DOHH2 (cell line): ENCODE measurements around the gene STAM2.

ENCODE experiments used
- H3F3A ChIP-seq: fragments of 200-600 bp; sonication (generic), shearing (Covaris generic); 2 replicates; pipeline ENCODE4 v1.6.0; 2016; ENCODE audit warnings: antibody characterized with exemption, mild to moderate bottlenecking; ENCODE audit not compliant: control insufficient read depth, insufficient read depth
- H3K27ac ChIP-seq: fragments of 200-600 bp; sonication (generic); 2 replicates; pipeline ENCODE4 v1.5.1; 2014; ENCODE audit warnings: low read depth, mild to moderate bottlenecking, low read length, moderate library complexity
- H3K27me3 ChIP-seq: fragments of 200-600 bp; sonication (generic); 2 replicates; pipeline ENCODE4 v1.6.1; 2014; ENCODE audit warnings: mild to moderate bottlenecking, low read length, mixed read lengths; ENCODE audit not compliant: control insufficient read depth
- H3K36me3 ChIP-seq: fragments of 200-600 bp; sonication (generic); 2 replicates; pipeline ENCODE4 v1.6.1; 2014; ENCODE audit warnings: mild to moderate bottlenecking, low read length, moderate library complexity, mixed read lengths; ENCODE audit not compliant: control insufficient read depth
- H3K4me1 ChIP-seq: fragments of 200-600 bp; sonication (generic); 2 replicates; pipeline ENCODE4 v1.6.1; 2014; ENCODE audit warnings: mild to moderate bottlenecking, low read length, mixed read lengths; ENCODE audit not compliant: control insufficient read depth
- H3K4me2 ChIP-seq: fragments of 200-600 bp; sonication (generic); 2 replicates; pipeline ENCODE4 v1.6.0; 2014; ENCODE audit warnings: mild to moderate bottlenecking, low read length, moderate library complexity
- H3K4me3 ChIP-seq: fragments of 200-600 bp; sonication (generic); 2 replicates; pipeline ENCODE4 v1.5.1; 2014; ENCODE audit warnings: mild to moderate bottlenecking, low read length, mixed read lengths
- H3K79me2 ChIP-seq: fragments of 200-600 bp; sonication (generic); 2 replicates; pipeline ENCODE4 v1.6.1; 2014; ENCODE audit warnings: mild to moderate bottlenecking, low read length, mixed read lengths; ENCODE audit not compliant: control insufficient read depth
- H3K9me2 ChIP-seq: fragments of 200-600 bp; sonication (generic); replicated peaks from 2 replicates; pipeline ENCODE4 v1.6.1; 2014; ENCODE audit warnings: mild to moderate bottlenecking, low read length, mixed read lengths; ENCODE audit not compliant: control insufficient read depth
- H3K9me3 ChIP-seq: fragments of 200-600 bp; sonication (generic); 2 replicates; pipeline ENCODE4 v1.6.1; 2014; ENCODE audit warnings: antibody characterized with exemption, low read length, mixed read lengths; ENCODE audit not compliant: control insufficient read depth, insufficient read depth
- H4K20me1 ChIP-seq: fragments of 200-600 bp; sonication (generic); 2 replicates; pipeline ENCODE4 v1.6.0; 2014; ENCODE audit warnings: low read depth, mild to moderate bottlenecking, antibody characterized with exemption, low read length, moderate library complexity; ENCODE audit not compliant: control insufficient read depth, insufficient read depth
- EZH2phosphoT487 ChIP-seq: fragments of 200-600 bp; sonication (generic); IDR thresholded peaks from 2 replicates; pipeline ENCODE4 v1.6.1; 2017; ENCODE audit warnings: borderline replicate concordance, mild to moderate bottlenecking, antibody characterized with exemption, low read length, moderate library complexity, mixed read lengths
- TF ChIP-seq, protein P1 (sequence below): fragments of 200-600 bp; sonication (generic); IDR thresholded peaks from one replicate; pipeline ENCODE4 v1.5.1; 2014; ENCODE audit warnings: antibody characterized with exemption, mild to moderate bottlenecking, low read depth, low read length; ENCODE audit not compliant: poor library complexity, severe bottlenecking

The STAM2 gene

DNA sequence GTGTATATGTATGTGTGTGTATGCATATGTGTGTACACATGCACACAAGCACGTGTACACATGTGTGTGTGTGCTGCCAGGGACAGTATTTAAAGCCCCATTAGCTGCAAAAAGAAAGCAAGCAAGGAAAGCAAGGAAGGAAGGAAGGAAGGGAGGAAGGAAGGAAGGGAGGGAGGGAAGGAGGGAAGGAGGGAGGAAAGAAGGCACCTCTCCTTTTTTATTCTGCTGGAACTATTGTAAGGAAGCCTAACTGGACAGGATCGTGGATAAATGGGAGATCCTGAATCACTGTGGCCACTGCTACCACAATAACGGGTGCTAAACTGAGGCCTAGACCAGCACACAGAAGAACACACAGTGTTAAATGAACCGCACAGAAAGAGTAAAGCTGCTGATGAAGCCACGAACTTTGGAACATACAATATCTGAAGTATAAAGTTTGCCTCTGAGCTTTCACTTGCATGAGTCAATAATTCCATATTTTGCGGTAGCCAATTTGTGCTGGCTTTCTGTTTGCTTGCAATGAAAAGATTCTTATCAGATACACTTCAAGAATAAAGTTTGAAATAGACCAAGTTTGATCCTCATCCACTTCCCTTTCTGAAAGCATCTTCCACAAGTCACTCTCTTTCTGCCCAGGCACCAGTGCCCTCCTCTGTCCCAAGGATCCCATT lies 92.2 kb downstream of the STAM2 start:
- H3K27me3 ChIP-seq, result no peaks in the 10 kb centered on the region
- no peaks in the 10 kb centered on the region for H3K9me3 ChIP-seq
- no peak overlapping the region for H3K4me3 ChIP-seq
- H3K36me3 ChIP-seq, result no peaks in the 10 kb centered on the region
- no peaks in the 10 kb centered on the region for H3K9me2 ChIP-seq
- TF ChIP-seq EZH2phosphoT487, result no peak
- TF ChIP-seq, protein P1, sequence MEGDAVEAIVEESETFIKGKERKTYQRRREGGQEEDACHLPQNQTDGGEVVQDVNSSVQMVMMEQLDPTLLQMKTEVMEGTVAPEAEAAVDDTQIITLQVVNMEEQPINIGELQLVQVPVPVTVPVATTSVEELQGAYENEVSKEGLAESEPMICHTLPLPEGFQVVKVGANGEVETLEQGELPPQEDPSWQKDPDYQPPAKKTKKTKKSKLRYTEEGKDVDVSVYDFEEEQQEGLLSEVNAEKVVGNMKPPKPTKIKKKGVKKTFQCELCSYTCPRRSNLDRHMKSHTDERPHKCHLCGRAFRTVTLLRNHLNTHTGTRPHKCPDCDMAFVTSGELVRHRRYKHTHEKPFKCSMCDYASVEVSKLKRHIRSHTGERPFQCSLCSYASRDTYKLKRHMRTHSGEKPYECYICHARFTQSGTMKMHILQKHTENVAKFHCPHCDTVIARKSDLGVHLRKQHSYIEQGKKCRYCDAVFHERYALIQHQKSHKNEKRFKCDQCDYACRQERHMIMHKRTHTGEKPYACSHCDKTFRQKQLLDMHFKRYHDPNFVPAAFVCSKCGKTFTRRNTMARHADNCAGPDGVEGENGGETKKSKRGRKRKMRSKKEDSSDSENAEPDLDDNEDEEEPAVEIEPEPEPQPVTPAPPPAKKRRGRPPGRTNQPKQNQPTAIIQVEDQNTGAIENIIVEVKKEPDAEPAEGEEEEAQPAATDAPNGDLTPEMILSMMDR, result no peak
- no peak overlapping the region for H3K27ac ChIP-seq
- no peak overlapping the region for H3K4me2 ChIP-seq
- no peaks in the 10 kb centered on the region for H3K4me1 ChIP-seq
- no peaks in the 10 kb centered on the region for H3F3A ChIP-seq
- H4K20me1 ChIP-seq, result no peaks in the 10 kb centered on the region
- H3K79me2 ChIP-seq, result no peaks in the 10 kb centered on the region

DNA sequence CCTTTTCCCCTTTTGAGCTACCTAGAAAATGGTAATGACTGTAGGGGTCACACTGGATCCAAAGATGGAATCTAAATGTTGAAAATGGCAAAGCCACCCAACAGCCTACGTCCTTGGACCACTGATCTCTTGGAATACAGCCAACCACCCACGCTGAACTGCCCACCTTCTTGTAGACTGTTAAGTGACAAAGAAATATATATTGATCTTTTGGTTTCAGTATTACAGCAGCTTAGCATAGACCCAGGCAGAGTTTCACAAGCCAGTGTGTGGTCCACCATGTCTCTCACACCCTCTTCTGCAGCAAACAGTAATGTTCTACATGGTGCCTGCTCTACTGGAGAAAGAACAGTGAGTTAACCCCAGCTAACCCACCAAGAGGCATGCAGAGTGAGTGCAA lies 96.9 kb downstream of the STAM2 start:
- TF ChIP-seq, protein P1, result no peak
- no peak for TF ChIP-seq EZH2phosphoT487
- Histone ChIP-seq H3K4me3 (no peak overlapping the region), H3K9me3 (no peaks in the 10 kb centered on the region), H3K36me3 (no peaks in the 10 kb centered on the region), H3F3A (no peaks in the 10 kb centered on the region), H3K4me2 (no peak overlapping the region), H4K20me1 (no peaks in the 10 kb centered on the region), H3K9me2 (no peaks in the 10 kb centered on the region), H3K27ac (no peak overlapping the region), H3K4me1 (no peaks in the 10 kb centered on the region), H3K79me2 (no peaks in the 10 kb centered on the region), H3K27me3 (no peaks in the 10 kb centered on the region)

DNA sequence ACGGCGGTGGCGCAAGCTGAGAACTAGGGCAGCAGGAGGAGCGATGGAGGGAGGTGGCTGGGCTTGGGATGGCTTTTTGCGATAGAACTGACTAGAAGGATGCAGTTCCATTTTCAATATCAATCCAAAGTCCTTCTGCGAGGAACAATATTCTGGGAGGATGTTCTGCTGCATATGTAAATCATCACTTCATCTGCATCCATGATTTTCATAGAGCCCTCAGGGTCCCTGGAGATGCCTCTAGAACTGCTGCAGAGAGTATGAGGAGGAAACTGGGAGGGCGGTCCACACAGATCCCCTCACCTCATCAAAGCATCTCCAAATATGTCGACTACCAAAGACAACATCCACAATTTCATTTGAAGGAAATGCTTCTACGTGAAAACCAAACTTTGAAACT lies 97.5 kb downstream of the STAM2 start:
- Histone ChIP-seq H3K4me3 (no peak overlapping the region), H3K27ac (no peak overlapping the region), H3K9me2 (no peaks in the 10 kb centered on the region), H4K20me1 (no peaks in the 10 kb centered on the region), H3K4me1 (no peaks in the 10 kb centered on the region), H3K36me3 (no peaks in the 10 kb centered on the region), H3K79me2 (no peaks in the 10 kb centered on the region), H3F3A (no peaks in the 10 kb centered on the region), H3K9me3 (no peaks in the 10 kb centered on the region), H3K4me2 (no peak overlapping the region), H3K27me3 (no peaks in the 10 kb centered on the region)
- TF ChIP-seq, protein P1, result no peak
- no peak for TF ChIP-seq EZH2phosphoT487
